Mesenchymal stem cell (in vitro differentiated cells and primary cell): ENCODE data around the gene NOSTRIN.

Source experiments
- DNase-seq: peaks from one replicate; pipeline ENCODE4 v3.0.0-alpha.2; 2013
- H2AFZ ChIP-seq: one replicate; pipeline ENCODE4 v1.6.1; 2013; ENCODE audit warnings: low read depth, mild to moderate bottlenecking, control low read depth, inconsistent platforms, low read length, moderate library complexity
- H2AK5ac ChIP-seq: 2 replicates; pipeline ENCODE4 v1.6.1; 2013; ENCODE audit warnings: low read length, moderate library complexity, mild to moderate bottlenecking, inconsistent platforms; ENCODE audit not compliant: severe bottlenecking
- H2BK120ac ChIP-seq: one replicate; pipeline ENCODE4 v1.6.1; 2013; ENCODE audit warnings: low read depth, mild to moderate bottlenecking, inconsistent platforms, low read length, moderate library complexity
- H2BK12ac ChIP-seq, 2 experiments: one replicate each; pipeline ENCODE4 v1.6.1; 2013; ENCODE audit warnings: inconsistent platforms in 2 of 2, low read length in 2 of 2, mild to moderate bottlenecking in 2 of 2, moderate library complexity in 2 of 2, control low read depth in 1 of 2
- H2BK15ac ChIP-seq: one replicate; pipeline ENCODE4 v1.6.1; 2013; ENCODE audit warnings: mild to moderate bottlenecking, low read depth, inconsistent platforms; ENCODE audit not compliant: poor library complexity, severe bottlenecking
- H2BK5ac ChIP-seq: 2 replicates; pipeline ENCODE4 v1.6.1; 2013; ENCODE audit warnings: low read depth, mild to moderate bottlenecking, low read length, control low read depth, inconsistent platforms; ENCODE audit not compliant: poor library complexity, severe bottlenecking
- H3K14ac ChIP-seq, 2 experiments: one replicate each; pipeline ENCODE4 v1.6.1; 2013; ENCODE audit warnings: inconsistent platforms in 2 of 2, low read length in 2 of 2, control low read depth in 1 of 2, mild to moderate bottlenecking in 1 of 2, moderate library complexity in 1 of 2
- H3K18ac ChIP-seq, 2 experiments: one replicate each; pipeline ENCODE4 v1.6.1; 2013; ENCODE audit warnings: inconsistent platforms in 2 of 2, low read length in 2 of 2, control low read depth in 1 of 2, low read depth in 1 of 2, mild to moderate bottlenecking in 1 of 2
- H3K23ac ChIP-seq, 2 experiments: one replicate each; pipeline ENCODE4 v1.6.1; 2013; ENCODE audit warnings: inconsistent platforms in 2 of 2, low read length in 2 of 2, mild to moderate bottlenecking in 2 of 2, moderate library complexity in 2 of 2, control low read depth in 1 of 2
- H3K27ac ChIP-seq: 2 replicates; pipeline ENCODE4 v1.5.1; 2013; ENCODE audit warnings: mild to moderate bottlenecking, moderate library complexity, low read length, control low read depth, inconsistent platforms; ENCODE audit not compliant: poor library complexity, severe bottlenecking
- H3K27me3 ChIP-seq, 2 experiments: 2 replicates each; pipeline versions ENCODE4 v1.6.1 to v1.7.0; 2013; ENCODE audit warnings: low read length in 2 of 2, mild to moderate bottlenecking in 2 of 2, moderate library complexity in 2 of 2, control low read depth in 1 of 2, inconsistent platforms in 1 of 2; ENCODE audit not compliant: control insufficient read depth in 1 of 2, insufficient read depth in 1 of 2
- H3K36me3 ChIP-seq, 2 experiments: 2 replicates each; pipeline versions ENCODE4 v1.6.1 to v1.7.0; 2013; ENCODE audit warnings: low read length in 2 of 2, control low read depth in 1 of 2, inconsistent platforms in 1 of 2, low read depth in 1 of 2, mild to moderate bottlenecking in 1 of 2; ENCODE audit not compliant: insufficient read depth in 2 of 2, control insufficient read depth in 1 of 2
- H3K4ac ChIP-seq, 2 experiments: one replicate each; pipeline ENCODE4 v1.6.1; 2013; ENCODE audit warnings: inconsistent platforms in 2 of 2, low read length in 2 of 2, mild to moderate bottlenecking in 2 of 2, moderate library complexity in 2 of 2, control low read depth in 1 of 2, low read depth in 1 of 2
- H3K4me1 ChIP-seq: 2 replicates; pipeline ENCODE4 v1.6.1; 2013; ENCODE audit warnings: low read depth, low read length, control low read depth; ENCODE audit not compliant: control insufficient read depth, insufficient read depth
- H3K4me2 ChIP-seq: 2 replicates; pipeline ENCODE4 v1.6.1; 2013; ENCODE audit warnings: low read length, mild to moderate bottlenecking, inconsistent platforms; ENCODE audit not compliant: poor library complexity, severe bottlenecking
- H3K4me3 ChIP-seq, 2 experiments: 2 replicates each; pipeline versions ENCODE4 v1.5.1 to v1.7.0; 2013; ENCODE audit warnings: low read length in 2 of 2, mild to moderate bottlenecking in 2 of 2, control low read depth in 1 of 2, low read depth in 1 of 2; ENCODE audit not compliant: insufficient read depth in 1 of 2
- H3K79me1 ChIP-seq: replicated peaks from 2 replicates; pipeline ENCODE4 v1.6.1; 2013; ENCODE audit warnings: mild to moderate bottlenecking, control low read depth, low read length, inconsistent platforms; ENCODE audit not compliant: poor library complexity, severe bottlenecking
- H3K9ac ChIP-seq: 2 replicates; pipeline ENCODE4 v1.7.0; 2013; ENCODE audit warnings: mild to moderate bottlenecking, low read length, moderate library complexity
- H3K9me3 ChIP-seq: 2 replicates; pipeline ENCODE4 v1.7.0; 2013; ENCODE audit warnings: mild to moderate bottlenecking, low read length; ENCODE audit not compliant: control insufficient read depth
- H4K8ac ChIP-seq: one replicate; pipeline ENCODE4 v1.6.1; 2013; ENCODE audit warnings: inconsistent platforms, mild to moderate bottlenecking, low read length, moderate library complexity
- H4K91ac ChIP-seq: one replicate; pipeline ENCODE4 v1.6.1; 2013; ENCODE audit warnings: mild to moderate bottlenecking, low read length, inconsistent platforms
- WGBS: methylation state at CpG from one replicate; pipeline ENCODE4 v1.1.7; 2013; ENCODE audit warnings: mixed read lengths; 5-methylcytosine and 5-hydroxymethylcytosine counted together

NOSTRIN gene

DNA sequence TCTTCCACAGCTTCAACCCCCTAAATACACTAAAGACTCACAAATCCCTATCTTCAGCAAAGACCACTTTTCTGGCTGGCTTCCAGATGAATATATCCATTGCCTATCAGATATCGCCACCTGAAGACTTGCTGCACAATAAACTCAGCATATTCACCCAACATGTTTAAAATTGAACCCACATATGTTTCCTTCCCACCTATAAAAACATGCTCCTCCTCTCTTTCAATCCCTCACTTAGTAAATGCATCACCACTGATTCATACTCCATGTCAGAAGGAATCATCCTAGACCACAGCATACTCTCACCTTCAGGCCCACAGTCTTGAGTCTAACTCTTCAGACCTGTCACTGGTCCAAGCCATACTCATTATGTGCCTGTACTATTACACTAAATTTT, 82.5 kb downstream of the NOSTRIN start:
- no peak overlapping the region for H2BK5ac ChIP-seq
- no peak overlapping the region for H3K4ac ChIP-seq
- no peak for DNase-seq
- H3K4me2 ChIP-seq = no peak overlapping the region
- no peak overlapping the region for H2AFZ ChIP-seq
- H3K9ac ChIP-seq = no peak overlapping the region
- no peaks in the 10 kb centered on the region for H3K36me3 ChIP-seq
- WGBS = 97% methylated on average over 1 of the region's 1 CpG
- no peak overlapping the region for H3K4me3 ChIP-seq
- no peak overlapping the region for H4K8ac ChIP-seq
- H3K23ac ChIP-seq = no peak overlapping the region
- H3K18ac ChIP-seq = no peak overlapping the region
- no peak overlapping the region for H4K91ac ChIP-seq
- peaks cover 24% of the 10 kb centered on the region for H3K79me1 ChIP-seq
- H2AK5ac ChIP-seq = no peak overlapping the region
- H3K14ac ChIP-seq = no peak overlapping the region
- no peaks in the 10 kb centered on the region for H3K9me3 ChIP-seq
- no peak overlapping the region for H2BK120ac ChIP-seq
- H3K4me1 ChIP-seq = peaks cover 6% of the 10 kb centered on the region
- H3K27ac ChIP-seq = no peak overlapping the region
- H2BK12ac ChIP-seq = no peak overlapping the region
- no peak overlapping the region for H2BK15ac ChIP-seq
- no peaks in the 10 kb centered on the region for H3K27me3 ChIP-seq

DNA sequence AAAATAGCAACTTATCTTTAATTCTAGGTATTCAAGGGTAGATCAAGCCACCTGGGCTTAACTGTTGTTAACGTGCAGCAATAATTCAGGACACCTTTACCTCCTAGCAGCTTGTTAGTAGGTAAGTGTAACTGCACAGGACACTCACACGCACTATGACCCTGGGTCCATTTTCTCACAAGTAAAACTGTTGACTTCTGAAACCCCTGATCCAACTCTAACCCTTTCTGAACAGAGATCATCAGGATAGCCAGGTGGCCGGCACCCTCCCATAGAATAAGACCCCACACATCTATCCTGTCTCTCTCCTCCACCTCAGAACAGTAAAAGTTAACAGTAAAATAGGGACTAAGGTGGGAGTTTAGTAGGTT, 87.2 kb downstream of the NOSTRIN start:
- Histone ChIP-seq H3K27ac (no peak overlapping the region), H3K18ac (no peak overlapping the region), H3K4ac (no peak overlapping the region), H2BK120ac (no peak overlapping the region), H3K36me3 (no peaks in the 10 kb centered on the region), H2BK12ac (no peak overlapping the region), H3K4me3 (peak overlapping the region in 1 of 2 experiments; percentile 87), H3K4me1 (peaks cover 6% of the 10 kb centered on the region), H2AFZ (no peak overlapping the region), H2AK5ac (no peak overlapping the region), H3K27me3 (no peaks in the 10 kb centered on the region), H3K9me3 (no peaks in the 10 kb centered on the region), H2BK15ac (no peak overlapping the region), H3K79me1 (peaks cover 17% of the 10 kb centered on the region), H3K4me2 (peak overlapping the region; percentile 98), H3K23ac (no peak overlapping the region), H4K91ac (no peak overlapping the region), H2BK5ac (no peak overlapping the region), H4K8ac (no peak overlapping the region), H3K9ac (peak overlapping the region; percentile 71), H3K14ac (no peak overlapping the region)
- WGBS = 44% methylated on average over 2 of the region's 3 CpGs
- no peak for DNase-seq

DNA sequence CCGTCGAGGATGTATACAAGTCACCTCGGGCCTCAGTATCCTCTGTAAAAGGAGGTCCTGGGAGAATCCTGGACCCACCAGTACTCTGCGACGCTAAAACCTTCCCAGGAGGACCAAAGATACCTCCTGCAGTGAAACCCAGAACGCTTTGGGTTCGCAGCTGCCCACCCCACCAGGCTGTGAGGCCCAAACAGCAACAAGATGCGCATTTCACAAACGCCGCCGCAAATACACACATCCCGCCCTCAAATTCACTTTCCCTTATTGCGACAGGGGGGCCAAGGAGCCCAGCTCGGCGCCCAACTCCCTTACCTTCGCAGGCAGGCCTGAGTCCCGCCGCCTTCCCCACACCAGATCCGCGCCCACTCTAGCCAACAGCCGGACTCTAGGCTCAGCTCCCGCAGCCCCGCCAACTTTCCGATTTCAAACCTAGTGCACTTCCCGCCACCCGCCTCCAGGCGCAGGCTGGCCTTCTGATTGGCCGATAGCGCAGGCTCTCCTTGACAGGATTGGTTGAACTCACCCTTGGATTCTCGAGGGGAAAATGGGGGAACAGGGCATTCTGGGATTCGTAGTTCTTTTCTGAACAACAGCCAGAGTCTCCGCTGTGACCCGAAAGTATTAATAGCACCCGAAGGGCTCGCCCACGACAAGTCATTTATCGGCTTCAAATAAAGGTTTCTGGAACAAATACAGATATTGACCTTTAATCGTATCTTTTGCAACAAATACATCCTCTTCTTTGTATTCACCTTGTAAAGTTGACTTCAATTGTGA, 87.8 kb downstream of the NOSTRIN start, which contains the start of gene SPC25:
SPC25 (minus strand) TSS at position 425 of the 777 bp plus-strand sequence. CDS start 911 bp downstream, outside the sequence.
- peak within 1 kb of the TSS; percentile 73 to 87 for H3K4me3 ChIP-seq
- under 1% methylated on average over 31 of the region's 38 CpGs for WGBS
- H3K9ac ChIP-seq = peak within 1 kb of the TSS; percentile 71

DNA sequence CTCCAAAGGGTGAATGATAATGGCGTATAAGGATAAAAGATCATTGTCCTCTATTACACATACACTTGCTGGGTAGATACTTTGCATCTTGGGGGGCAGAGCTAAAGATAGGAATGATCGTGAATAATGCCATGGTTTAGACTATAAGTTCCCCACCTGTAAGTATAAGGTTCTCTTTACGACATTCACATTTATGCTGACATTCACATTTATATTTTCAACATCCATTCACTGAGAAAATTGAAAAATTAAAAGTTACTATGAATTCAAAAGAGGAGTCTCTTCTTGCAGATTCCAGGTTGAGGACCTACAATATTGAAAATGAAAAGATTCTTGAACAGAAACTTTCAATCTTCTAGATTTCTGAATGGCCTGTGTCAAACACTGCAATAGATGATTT, 89.9 kb downstream of the NOSTRIN start:
- no peak overlapping the region for H3K9ac ChIP-seq
- no peak overlapping the region for H2BK120ac ChIP-seq
- no peak overlapping the region for H2BK15ac ChIP-seq
- no peaks in the 10 kb centered on the region for H3K27me3 ChIP-seq
- DNase-seq = no peak
- no CpG with 5 or more reads among the region's 3 CpGs for WGBS
- no peak overlapping the region for H3K4ac ChIP-seq
- no peak overlapping the region for H3K14ac ChIP-seq
- no peak overlapping the region for H2BK5ac ChIP-seq
- no peak overlapping the region for H4K8ac ChIP-seq
- no peak overlapping the region for H3K4me2 ChIP-seq
- no peak overlapping the region for H3K4me3 ChIP-seq
- H2AK5ac ChIP-seq = no peak overlapping the region
- no peak overlapping the region for H3K27ac ChIP-seq
- H3K23ac ChIP-seq = no peak overlapping the region
- H2BK12ac ChIP-seq = no peak overlapping the region
- H3K36me3 ChIP-seq = no peaks in the 10 kb centered on the region
- no peak overlapping the region for H2AFZ ChIP-seq
- no peaks in the 10 kb centered on the region for H3K9me3 ChIP-seq
- H3K4me1 ChIP-seq = peaks cover 6% of the 10 kb centered on the region
- H3K18ac ChIP-seq = no peak overlapping the region
- H4K91ac ChIP-seq = no peak overlapping the region
- peaks cover 11% of the 10 kb centered on the region for H3K79me1 ChIP-seq

More for the DNA sequence above, 87.8 kb downstream of the NOSTRIN start, which contains the start of gene SPC25:
- H4K8ac ChIP-seq = no peak within 1 kb of the TSS
- H3K27me3 ChIP-seq = no peaks in the 10 kb centered on the region
- H3K4ac ChIP-seq = no peak within 1 kb of the TSS
- H3K36me3 ChIP-seq = no peaks in the 10 kb centered on the region
- no peak within 1 kb of the TSS for H2AK5ac ChIP-seq
- H3K14ac ChIP-seq = no peak within 1 kb of the TSS
- H2BK12ac ChIP-seq = no peak within 1 kb of the TSS
- H3K4me1 ChIP-seq = peaks cover 6% of the 10 kb centered on the region
- H3K4me2 ChIP-seq = peak within 1 kb of the TSS; percentile 98
- H2AFZ ChIP-seq = peak within 1 kb of the TSS; percentile 83
- no peak within 1 kb of the TSS for H4K91ac ChIP-seq
- peaks cover 14% of the 10 kb centered on the region for H3K79me1 ChIP-seq
- H2BK5ac ChIP-seq = no peak within 1 kb of the TSS
- H3K27ac ChIP-seq = no peak within 1 kb of the TSS
- H3K9me3 ChIP-seq = no peaks in the 10 kb centered on the region
- peak; percentile 91 for DNase-seq
- no peak within 1 kb of the TSS for H2BK120ac ChIP-seq
- H3K23ac ChIP-seq = no peak within 1 kb of the TSS
- H2BK15ac ChIP-seq = no peak within 1 kb of the TSS
- no peak within 1 kb of the TSS for H3K18ac ChIP-seq
